GM21576 (cell line): ENCODE measurements around the gene DHRS12.

Experiments used
- ATAC-seq: cut with Tn5 transposase; IDR thresholded peaks from one replicate; pipeline ENCODE4 v1.9.1; 2021; ENCODE audit warnings: mild to moderate bottlenecking, moderate library complexity; ENCODE audit not compliant: unreplicated experiment

Gene DHRS12

DNA sequence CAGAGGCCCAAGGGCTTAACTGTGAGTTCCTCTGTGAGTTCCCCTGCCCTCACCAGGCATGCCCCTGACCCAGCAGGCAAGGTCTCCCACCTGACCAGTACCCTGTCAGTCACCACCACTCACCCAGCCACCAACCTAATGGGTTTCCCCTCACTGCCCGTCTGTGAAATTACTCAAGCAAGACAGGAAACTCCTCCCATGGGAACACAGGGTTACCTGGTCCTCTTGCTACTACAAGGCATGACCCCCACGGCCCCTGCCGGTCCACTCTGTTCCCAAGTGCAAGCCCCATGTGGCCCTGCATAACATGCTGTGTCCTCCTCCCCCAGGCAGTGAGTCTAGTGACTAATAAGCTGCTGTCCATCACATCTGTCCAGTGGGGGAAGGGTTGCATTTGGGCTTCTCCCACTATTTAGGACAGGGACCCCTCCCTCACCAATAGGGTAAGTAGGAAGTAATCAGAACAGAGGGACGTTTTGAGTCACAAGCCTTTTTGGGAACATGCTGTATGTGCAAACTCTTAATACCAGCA, 8.0 kb upstream of the DHRS12 start:
- peak; percentile 49 for ATAC-seq

DNA sequence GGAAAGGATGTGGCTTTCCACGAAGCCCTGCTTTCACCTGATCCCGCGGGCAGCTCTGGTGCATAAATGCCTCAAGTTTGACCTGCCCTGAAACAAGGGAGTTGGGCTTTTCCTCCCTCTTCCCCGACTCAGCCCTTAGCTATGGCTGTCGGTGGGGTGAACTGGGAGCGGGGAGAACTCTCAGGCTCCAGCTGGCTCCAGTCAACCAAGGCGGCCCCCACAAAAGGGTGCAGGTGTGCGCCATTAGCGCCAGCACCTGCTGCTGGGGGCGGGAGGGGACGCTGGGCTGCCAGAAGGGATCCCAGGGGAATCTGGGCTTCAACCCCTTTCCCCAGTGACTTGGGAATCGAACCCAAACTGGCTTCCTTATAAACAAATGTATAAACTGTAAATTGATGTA, 7.1 kb upstream of the DHRS12 start:
- no peak for ATAC-seq

DNA sequence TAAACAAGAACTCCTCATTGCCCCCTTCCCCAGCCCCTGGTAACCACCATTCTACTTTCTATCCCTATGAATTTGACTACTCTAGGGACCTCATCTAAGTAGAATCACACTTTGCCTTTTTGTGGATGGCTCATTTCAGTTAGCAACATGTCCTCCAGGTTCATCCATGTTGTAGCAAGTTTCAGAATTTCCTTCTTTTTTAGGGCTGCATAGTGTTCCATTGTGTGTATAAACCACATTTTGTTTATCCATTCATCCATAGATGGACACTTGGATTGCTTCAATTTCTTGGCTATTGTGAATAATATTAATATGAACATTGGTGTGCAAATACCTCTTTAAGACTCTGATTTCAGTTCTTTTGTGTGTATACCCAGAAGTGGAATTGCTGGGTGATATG, 4.8 kb upstream of the DHRS12 start:
- no peak for ATAC-seq

DNA sequence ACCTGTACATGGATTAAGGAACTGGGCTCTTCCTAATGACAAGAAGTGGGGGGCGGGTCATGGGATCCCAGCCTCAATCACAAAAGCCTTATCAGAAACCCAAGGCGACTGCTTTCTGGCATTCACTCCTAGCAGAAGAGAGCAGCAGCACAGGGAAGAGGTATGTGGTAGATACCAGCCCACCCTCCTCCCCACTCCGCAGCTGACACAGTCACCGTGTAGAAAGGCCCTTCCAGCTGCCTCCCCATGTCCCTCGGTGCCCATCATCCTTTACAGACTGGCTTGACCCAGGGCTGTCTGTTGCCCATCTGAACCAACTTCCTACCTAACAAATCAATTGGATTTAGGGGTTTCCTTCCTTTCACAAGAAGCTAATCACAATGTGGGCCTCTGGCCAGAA, 3.1 kb upstream of the DHRS12 start:
- no peak for ATAC-seq

DNA sequence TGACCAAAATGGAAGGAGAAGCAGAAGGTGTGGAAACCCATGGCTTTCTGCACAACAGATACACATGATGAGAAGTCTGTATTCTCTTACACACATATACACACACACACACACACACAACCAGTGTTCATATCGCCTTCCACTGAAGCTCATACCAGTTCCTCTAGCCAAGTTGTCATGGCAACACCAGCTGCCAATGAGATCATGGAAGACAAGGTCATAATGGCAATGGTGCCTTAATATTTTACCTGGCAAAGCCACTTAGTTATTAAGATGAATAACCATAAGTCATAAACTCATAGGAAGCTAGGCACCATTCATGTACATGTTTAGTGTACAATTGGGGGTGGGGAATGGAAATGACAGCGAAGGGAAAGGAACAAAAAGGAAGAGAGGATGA, 2.6 kb upstream of the DHRS12 start:
- no peak for ATAC-seq

DNA sequence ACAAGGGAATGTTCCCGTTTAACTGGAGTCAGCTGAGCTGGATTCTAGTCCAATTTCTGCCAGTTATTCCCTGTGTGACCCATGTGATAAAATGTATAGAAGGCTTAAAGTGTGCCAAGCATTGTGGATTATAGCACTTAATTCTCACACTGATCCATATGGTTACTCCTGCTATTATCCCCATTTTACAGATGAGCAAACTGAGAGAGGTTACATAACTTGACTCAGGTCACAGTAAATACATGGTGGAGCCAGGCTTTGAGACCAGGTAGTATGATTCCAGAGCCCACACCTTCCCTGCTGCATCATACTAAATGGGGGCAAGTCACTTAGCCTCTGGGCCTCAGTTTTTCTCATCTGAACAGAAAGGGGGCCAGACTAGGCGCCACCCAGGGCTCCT, 2.0 kb upstream of the DHRS12 start:
- ATAC-seq = no peak

DNA sequence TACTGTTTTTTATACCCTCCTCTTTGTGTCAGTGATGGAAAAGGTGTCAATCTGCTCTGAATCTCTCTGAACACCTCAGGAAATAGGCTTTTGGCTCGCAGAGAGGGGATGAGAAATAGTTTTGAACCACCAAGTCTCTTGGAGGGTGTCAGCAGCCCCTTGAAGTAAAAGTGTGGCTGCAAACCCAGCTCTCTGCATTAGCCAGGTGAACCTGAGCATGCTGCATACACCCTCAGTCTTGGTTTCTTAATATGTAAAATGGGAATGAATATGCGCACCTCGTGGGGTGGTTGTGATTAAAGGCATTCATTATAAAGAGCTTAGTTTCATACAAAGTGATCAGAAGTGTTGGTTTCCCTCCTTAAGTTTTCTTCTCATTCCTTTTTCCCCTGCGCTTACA, 1.4 kb upstream of the DHRS12 start:
- ATAC-seq = no peak

DNA sequence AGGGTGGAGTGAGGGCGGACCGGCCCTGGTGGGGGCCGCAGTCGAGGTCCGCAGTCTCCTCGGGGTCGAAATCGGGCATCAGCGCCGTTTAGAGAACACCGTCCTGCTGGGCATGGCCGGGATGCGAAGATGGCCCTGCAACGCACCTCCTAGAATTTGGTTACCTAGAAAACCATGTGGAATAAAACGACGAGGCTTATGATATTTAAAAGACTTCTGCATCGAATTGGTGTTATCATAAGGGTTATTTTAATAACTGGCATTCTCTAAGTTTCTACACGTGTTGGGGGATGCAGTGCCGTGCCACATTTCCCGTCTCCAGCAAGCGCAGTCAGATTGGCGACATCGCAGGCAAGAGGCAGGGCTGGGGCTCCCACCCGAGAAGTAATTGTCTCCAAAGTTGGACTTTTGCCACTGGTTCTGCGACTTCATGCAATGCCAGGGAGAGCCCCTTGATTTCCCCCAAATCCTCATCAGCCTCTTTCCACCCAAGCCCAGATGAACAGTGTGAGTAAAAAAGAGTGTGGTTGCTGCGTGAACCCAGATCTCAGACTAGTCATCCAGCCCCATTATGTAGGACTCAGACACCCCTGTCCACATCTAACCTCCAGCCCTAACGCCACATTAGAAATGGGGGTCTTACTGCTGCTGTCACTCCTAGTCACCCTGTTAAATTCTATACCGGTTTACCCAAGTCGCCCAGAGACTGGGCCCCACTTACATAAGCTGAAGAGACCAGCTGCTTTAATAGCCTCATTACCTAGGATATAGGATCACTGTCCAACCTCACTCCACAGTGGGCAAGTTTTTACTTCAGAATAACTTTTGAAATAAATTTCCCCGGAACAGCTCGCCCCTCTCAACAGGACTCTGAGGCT, 571 bp upstream of the DHRS12 start:
- ATAC-seq = no peak

DNA sequence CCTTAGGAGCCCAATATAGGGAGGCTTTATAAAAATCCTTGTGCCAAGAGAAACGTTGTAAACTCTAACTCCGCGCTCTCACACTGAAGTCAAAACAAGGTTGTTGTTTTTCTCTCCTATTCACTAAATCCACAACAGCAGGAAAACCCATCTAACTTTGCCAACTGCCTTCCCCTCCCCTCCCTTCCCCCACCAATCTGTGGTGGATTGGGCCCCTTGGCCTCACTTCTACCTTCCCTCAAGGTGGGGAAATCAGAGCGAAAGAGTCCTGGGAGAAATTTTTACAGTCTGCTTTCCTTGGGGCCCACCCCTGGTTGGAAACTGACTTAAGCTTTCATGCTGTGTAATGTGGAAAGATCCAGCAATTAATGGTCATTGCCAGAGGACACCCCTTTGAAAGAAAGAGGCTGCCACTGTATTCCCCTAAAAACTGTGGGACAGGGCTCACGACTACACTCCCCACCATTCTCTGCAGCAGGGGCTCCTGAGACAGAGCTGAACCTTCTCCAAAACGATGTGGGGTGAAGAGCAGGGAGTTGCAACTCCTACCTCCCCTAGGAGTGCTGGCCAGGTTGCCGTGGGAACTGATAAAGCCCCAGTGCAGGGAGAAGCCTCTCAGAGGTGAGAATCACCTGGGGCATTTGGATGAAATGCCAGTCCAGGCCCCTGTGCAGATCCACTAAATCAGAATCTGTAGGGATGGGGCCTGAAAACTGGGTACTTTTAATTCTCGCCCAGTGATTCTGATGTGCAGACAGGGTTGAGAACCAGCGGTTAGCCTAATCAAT, 1.1 kb downstream of the DHRS12 start:
- ATAC-seq = no peak

DNA sequence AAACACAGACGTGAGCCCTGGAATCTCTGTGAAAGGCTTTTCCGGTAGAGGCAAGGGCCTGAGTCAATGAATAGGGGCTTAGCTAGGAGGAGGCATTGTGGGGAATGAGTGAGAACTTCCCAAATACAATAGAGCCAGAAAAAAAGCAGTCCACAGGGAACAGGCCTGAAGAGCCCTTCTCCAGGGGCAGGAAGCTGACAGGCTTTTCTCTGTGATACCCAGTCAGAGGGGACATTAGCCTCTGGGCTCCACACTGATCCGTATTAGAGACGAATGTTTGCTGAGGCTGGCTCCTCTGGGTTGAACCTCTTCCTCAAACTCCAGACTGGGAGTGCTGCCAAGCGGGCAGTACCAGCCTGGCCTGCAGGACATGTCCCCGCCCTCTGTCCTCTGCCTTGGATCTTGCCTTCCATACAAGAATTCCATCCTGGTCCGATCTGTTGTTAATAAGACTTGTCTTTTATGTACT, 2.3 kb downstream of the DHRS12 start:
- no peak for ATAC-seq

DNA sequence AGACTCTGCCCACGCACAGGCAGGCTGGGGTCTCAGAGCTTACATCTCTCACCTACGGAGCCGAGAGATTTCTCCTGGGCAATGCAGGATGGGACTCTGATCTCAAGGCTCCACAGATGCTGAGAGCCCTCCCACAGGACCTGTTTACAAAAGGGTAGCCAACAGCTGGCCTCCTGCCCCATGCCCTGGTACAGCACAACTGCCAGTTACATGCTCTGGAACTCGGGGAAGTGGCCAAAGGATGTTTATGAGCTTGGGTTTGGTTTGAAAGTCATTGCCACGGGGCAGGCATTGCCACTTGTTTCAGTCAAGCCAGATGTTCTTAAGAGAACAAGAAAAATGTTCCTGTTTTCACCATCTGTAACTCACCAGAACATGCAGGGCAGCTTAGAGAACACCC, 3.5 kb downstream of the DHRS12 start:
- no peak for ATAC-seq

DNA sequence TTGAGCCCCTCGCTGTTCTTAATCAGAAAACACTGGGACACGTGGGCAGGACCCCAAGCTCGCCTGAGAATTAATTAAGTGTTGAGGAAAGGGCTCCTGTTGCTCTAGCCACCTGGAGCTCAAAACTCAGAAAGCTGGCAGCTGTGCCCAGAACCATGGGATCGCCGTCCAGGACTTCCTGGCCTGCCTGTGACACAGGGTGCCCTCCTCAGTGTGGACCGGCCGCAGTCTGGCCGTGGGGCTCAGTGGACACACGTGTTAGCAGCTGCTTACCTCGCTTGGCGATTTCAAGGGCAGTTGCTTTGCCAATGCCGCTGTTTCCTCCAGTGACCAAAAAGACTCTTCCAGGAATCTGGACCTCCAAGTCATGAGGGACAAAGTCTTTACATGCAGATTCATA, 4.7 kb downstream of the DHRS12 start:
- ATAC-seq = no peak

DNA sequence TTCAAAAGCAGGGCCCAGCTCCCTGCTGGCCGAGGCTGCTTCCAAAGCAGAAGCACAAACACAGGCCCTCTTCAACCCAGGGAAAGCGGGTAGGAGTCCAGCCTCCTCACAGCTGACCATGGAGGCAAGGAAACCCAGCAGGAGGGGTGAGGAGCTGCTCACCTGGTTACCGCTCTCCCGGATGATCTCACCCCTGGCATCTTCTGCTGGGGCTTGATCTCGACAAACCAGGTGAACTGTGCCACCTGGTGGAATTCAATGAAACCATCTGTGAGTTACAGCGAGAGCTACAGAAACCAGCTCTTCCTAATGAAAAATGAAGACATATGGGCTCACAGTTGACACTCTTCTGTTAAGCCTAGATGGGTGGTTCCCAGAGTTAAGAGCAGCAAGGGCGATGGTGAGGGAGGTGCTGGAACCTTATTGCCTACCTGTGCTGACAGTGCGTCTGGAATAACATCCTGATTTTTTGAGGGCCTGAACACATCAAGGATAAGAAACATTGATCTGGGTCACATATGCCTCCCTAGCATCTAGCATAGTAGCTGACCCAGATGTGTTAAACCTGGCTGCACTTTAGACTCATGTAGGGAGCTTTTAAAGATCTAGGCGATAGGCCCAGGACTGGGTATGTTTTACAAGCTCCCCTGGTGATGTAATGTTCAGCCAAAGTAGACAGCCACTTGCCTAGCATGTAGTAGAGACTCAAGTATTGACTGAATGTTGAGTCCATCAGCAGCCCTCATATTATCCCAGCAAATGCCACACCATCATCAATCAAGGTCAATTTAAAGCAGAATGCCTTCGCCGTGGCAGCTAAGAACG, 6.1 kb downstream of the DHRS12 start:
- peak; percentile 31 for ATAC-seq

DNA sequence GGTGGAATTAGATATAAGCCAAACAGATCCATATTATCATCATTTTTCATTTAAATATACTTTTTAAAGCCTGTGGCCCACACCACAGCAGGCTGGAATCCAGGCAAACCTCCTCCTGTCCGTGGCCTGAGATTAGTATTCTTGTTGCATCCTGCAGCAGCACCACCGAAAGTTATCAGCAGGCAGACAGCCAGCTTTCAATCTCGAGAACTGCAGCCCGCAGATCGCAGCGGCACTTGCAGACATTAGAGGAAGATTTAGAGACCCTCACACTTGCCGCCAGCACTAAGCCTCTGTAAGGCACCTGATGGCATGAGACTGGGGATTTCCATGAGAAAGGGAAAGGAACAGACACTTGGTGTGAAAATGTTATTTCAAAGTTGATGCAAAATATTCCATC, 7.4 kb downstream of the DHRS12 start:
- no peak for ATAC-seq

DNA sequence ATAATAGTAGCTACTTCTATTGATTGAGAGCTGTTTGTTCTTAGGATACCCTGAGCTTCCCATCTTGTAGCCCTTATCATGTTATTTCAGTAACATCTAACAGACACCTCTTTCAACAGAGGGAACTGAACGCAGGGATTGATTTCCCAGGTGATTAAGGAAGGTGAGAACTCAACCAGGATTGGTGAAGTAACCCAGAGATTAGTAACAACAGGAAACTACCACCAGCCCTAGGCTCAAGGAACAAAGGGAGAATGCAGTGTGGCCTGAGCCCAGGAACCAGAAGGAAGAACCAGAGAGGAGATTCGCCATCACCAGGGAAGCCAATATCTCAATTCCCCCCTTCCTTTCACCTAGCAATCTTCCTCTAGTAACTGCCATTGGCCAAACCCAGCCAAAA, 8.5 kb downstream of the DHRS12 start:
- ATAC-seq = no peak

DNA sequence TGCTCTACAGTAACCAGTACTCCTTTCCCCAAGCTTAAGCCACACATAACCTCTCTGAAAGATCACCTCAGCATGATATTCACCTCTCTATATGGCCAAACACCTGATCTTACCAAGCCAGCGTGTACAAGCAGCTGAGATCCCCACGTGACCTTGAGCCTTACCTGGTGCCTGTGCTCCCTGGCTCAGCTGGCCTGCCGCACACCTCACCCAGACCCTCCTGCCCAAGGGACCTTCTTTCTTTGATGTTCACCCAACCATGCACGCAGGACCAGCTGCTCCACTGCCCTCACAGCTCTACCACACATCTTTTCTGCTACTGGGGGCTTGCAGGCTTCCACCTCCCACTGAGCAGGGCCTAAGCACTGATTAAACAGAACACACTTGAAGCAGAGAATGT, 9.0 kb downstream of the DHRS12 start:
- ATAC-seq = no peak

DNA sequence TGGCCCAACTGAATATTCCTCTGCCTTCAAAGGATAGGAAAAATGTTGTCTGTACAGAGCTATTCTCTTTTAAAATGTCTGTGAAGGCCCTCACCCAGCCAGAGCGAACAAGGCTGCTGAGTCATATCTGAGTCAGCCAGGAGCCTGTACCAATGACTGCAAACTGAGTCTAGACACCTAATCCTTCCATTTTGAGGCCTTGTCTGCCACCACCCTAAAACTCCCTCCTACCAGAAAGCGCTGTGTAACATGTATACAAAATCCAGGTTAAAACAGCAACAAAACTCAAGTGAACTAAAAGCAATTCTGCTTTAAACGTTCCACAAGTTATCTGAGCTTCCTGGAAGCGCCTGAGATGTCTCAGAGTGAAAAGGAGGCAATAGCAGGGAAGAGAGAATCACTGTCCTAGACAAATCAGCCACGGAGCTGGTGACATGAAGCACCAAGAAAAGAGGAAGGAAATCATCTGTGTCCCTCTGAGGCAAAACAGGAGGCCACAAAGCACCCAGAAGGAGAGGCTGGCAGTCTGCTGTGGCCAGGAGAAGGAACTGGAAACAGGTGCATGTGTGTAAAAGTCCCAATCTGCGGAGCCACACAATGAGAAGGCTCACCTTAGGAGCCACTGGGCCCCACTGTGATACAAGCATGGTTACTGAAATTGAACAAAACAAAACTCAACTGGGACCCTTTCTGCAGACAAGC, 10.2 kb downstream of the DHRS12 start:
- peak; percentile 76 for ATAC-seq

DNA sequence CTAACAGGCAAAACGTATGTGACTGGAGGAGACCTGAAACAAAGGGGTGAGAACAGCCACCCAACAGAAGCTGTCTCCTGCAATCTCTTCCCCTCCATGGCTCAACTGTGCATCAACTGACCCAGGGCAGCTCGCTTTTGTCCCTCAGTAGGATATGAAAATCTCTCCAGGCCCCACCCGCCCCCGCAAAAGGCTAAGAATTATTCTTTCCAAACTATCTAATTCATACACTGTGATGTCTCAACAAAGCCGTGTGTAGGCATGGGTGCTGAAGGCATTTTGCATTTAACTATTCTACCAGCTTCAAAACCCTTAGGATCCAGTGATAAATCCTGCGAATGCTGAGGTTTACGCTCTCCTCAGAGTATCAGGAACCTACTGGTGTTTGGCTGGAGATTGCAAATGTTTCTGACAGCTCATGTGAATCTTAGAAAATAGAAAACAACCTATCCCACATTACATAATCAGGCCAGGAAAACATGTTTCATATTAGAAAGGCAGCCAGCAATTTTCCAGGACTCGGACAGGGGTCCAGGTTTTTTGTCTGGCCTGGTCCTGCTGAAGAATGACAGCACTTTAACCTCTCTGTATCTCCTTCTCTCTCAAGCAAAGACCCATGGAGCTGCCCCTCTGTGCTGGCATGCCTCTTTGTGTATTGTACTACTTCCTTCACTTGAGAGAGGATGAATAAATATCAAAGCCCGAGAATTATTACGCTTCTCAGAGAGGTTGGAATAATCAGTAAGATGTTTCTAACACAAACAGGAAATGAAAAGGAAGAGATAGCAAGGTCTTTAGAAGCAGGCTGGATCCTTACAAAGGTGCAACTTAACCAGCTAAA, 17.3 kb downstream of the DHRS12 start:
- no peak for ATAC-seq

DNA sequence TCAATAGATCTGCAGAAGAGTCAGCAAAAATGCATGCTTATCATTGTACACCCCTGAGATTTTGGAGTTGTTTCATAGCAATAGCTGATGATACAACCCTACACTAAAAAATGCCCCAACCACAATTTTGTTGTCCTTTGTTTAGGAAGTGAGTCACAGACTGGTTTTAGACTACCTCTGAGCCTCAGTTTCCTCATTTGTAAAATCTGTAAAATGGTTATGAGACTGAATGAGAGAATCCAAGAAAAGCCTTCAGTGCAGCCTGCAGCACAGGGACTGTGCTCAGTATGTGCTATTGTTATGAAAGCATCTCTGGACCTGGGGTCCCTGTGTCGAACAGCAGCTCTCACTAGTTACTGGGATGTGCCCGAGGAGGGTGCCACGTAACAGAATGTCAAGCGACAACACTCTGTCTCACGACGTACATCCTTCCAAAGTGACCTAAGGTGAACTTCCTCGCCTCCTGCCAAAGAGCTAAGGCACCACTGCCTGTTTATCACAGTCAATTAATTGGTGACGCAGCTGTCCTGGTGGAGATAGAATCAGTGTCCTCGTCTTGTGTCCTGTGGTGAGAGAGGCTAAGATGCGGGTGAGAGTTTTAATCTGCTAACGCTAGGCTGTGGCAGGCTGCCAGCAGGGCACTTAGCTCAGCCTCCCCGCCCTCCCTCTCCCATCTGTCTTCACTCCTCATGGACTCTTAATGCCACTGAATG, 18.1 kb downstream of the DHRS12 start:
- ATAC-seq = no peak
